ENCODE results near the gene TMEM121.
"Not testable (repeated sequence)": the region's sequence is repeated elsewhere in the genome, so short reads cannot be mapped to it uniquely, and the experiment has no call there.

Gene TMEM121

GRCh38 chr14:105571181-105571951 lies 45.0 kb downstream of the TMEM121 start:
- DNase-seq, result not testable (repeated sequence)

- not testable (repeated sequence) for DNase-seq
Observed at GRCh38 chr14:105572063-105572462, 45.7 kb downstream of the TMEM121 start.

GRCh38 chr14:105573841-105574240 lies 47.5 kb downstream of the TMEM121 start:
- not testable (repeated sequence) for DNase-seq

- DNase-seq, result not testable (repeated sequence)
Observed at GRCh38 chr14:105574411-105574810, 48.0 kb downstream of the TMEM121 start.

- not testable (repeated sequence) for DNase-seq
Observed at GRCh38 chr14:105575016-105575700, 48.8 kb downstream of the TMEM121 start.

GRCh38 chr14:105576525-105577088 lies 50.2 kb downstream of the TMEM121 start:
- DNase-seq, result no peak

- peak in 1 of 5 donors; percentile 25 for DNase-seq
Observed at GRCh38 chr14:105577314-105577861, 51.0 kb downstream of the TMEM121 start.

- no peak for DNase-seq
Observed at GRCh38 chr14:105578070-105578469, 51.7 kb downstream of the TMEM121 start.

GRCh38 chr14:105579221-105579620 lies 52.8 kb downstream of the TMEM121 start:
- DNase-seq, result not testable (repeated sequence)

Measured in T-helper 1 cell (primary cell).